Sciatic nerve (tissue), 2 donors: ENCODE data around the gene NETO2. TPM values are rescaled to one million over a fixed set of nuclear protein-coding genes. Genes with fewer than 3 reads are reported as not detected.
"Not testable (repeated sequence)": the region's sequence is repeated elsewhere in the genome, so short reads cannot be mapped to it uniquely, and the experiment has no call there.

Experiments used
- ATAC-seq: fragments of 200-7000 bp; cut with Tn5 transposase; one replicate; pipeline ENCODE4 v1.9.1; 2020; ENCODE audit warnings: mild to moderate bottlenecking, moderate library complexity
- DNase-seq: peaks from one replicate; pipeline ENCODE4 v3.0.0-alpha.2; 2020; ENCODE audit warnings: low spot score
- intact Hi-C: fragments of 100-400 bp; cut with DNase I; formaldehyde crosslinking; loops from one replicate; pipeline ENCODE4 v1.14.2; 2022
- total RNA-seq: library from RNA; stranded (reverse); fragmentation: NEBNext Ultra II Directional; extraction: Animal tissue kit (Norgen Biotek cat#: 25700); gene quantifications from one replicate; pipeline ENCODE4 v1.2.1, GENCODE V29; 2021
- donor health status: DM: no; HTN: no; CAD: no.
- donor health status: DM: no; HTN: no; CAD: no.

Gene NETO2
- total RNA-seq, 1 donor from 2014 or later = 1.9 TPM

DNA sequence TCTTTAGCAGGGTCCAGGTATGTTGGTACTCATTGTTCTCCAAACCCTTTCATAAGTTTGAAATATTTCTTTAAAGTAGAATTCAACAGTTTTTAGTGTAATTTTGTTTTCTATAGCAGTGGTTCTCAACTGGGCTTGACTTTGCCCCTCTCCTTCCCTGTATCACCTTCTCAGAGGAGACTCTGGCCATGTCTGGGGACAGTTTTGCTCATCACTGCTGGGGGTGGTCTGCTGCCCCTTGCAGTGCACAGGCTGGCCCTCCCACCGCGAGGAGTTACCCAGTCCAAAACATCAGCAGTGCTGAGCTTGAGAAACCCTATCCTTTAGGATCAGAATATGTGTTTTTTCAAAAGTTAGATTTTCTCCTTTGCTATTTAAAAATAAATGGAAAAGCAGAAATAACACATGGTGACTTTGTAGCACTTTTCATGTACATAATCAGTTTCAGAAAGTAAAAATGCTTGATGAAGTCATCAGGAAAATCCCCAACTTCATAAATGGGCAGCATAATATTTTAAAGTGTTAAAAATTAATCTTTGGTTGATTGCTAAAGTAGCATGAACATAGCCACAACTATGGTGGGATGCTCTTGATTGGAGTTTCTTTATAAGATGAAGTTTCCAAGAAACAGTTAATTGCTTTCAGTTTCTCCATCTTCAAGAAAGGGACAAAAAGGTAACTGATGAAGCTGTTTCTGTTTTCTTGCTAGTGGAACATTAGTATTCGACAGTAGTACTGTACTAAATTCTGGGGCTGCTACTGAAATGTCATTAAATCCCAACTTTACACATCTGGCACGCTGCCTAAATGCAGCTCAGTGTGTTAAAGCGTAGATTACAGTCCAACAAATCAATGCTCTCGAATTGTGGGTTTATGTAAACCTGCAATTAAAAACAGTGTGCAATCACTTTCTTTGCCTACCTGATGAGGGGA is 70.3 kb downstream of the NETO2 start:
- intact Hi-C loops = no loop called here
- DNase-seq = peak; percentile 14
- ATAC-seq = no peak

DNA sequence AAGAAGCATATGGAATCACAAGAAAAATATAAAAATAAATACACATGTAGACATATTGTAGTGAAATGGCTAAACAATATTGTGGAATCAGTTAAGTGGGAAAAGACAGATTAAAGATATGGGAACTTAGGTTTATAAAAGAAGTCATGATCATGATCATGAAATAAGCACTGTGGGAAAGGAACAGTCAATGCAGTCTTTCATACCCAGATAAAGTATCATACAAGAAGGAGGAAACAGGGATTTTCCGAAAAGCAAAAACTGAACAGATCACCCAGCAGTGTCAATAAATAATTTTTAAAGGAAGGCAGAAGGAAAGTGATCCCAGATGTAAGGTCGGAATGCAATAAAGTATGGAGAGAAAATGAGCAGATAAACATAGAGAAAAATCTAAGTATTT is 71.6 kb downstream of the NETO2 start:
- intact Hi-C loops = no loop called here
- no peak for DNase-seq
- no peak for ATAC-seq

DNA sequence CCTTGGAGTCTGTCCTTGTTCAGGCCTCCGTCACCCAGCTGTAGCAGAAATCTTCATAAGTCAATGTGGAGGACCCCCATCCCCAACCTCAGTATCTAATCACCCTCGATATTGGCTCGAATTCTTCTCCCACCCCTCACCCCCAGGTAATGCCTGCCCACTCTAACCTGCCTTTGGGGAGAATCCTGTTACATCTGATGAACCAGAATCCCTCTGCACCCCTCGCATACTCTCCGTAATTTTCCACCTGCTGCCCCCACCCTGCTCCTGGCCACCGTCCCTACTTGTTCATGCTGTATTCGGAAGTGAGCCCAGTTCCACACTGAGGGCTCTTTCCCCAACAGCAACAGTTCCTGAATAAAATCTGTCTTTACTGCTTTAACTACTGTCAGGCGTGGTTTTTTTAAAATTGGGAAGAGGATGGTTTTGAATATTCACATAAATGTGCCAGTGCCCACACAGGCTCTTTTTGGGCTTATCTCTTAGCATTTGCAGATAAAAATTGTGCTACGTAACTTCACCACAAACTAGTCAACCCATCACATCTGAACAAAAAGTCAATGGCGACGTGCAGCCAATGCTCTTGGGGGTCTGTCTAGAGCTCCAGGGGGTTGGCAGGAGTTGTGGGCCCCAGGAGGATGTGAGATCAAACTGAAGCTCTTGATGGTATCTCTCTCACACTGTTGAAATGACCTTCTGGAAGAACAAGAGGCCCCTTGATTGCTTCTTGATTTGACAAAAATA is 73.7 kb downstream of the NETO2 start:
- ATAC-seq = no peak
- intact Hi-C loops = no loop called here
- DNase-seq = peak; percentile 26

DNA sequence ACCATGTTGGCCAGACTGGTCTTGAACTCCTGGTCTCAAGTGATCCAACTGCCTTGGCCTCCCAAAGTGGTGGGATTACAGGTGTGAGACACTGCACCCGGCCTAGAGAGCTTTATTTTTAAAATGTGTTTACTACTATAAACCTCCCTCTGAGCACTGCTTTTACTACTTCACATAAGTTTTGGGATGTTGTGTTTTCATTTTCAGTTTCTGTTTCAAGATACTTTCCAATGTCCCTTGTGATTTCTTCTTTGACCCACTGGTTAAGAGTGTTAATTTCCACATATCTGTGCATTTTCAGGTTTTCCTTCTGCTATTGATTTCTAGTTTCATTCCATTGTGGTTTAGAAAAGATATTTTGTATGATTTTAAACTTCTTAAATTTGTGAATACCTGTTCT is 74.4 kb downstream of the NETO2 start:
- DNase-seq (no peak), ATAC-seq (no peak)
- intact Hi-C loops = no loop called here

DNA sequence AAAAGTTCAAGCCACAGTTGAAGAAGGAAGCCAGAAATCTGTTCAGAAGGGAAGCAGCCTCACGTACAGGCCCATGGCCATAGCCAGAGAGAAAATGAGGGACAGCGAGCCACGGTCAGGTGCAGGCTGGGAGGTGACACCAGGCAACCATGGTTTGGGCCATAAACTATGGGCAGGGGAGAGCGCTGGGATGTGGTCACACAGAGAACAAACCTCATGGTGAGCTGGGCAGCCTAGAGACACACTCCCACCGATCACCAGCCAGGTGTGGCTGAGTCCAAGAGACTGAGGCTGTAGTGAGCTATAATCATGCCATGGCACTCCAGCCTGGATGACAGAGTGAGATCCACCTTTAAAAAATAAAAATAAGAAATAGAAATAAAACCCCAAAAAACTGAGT is 76.5 kb downstream of the NETO2 start:
- intact Hi-C loops = no loop called here
- DNase-seq = peak; percentile 27
- ATAC-seq = no peak

DNA sequence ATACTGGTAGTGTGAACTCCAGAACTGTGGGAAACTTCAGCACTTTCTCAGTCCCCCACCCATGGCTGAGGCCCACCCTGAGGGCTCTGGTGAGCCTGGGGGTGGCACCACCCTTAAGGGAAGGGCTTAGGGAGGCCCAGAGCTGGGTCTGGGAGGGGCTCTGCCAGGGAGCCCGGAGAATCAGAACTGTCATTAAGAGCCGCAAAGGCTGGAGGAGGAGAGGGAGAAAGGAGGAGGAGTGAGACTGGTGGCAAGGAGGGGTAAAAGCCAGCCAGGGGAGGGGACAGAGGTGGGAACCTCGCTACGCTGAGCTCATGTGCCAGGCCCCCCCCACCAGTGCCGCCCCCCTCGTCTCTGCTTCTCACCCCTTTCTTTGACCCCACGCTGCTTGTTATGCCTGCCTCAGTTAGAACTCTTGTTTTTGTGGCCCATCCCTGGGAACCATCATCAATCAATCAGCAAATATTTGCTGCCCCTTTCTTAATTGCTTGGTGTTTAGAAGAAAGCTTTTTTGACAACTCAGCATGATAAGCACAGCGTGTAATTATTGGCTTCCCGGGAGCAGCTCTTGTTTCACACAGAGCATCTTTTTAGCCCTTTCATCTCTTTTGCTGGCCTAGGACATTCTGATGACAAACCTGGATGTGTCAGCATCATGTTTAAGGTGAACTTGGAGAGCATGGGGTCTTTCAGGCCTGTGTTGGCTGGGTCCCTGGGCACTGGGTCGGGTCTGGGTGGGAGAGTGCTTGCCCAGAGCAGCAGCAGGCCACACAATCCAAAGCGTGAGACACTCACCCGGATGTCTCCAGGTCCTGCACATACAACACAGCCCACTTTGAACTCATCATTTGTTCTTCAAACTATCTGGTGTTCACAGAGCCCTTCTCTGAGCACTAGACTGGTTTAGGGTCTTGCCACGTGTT is 77.7 kb downstream of the NETO2 start:
- no peak for ATAC-seq
- peak; percentile 23 for DNase-seq
- intact Hi-C loops = no loop called here

DNA sequence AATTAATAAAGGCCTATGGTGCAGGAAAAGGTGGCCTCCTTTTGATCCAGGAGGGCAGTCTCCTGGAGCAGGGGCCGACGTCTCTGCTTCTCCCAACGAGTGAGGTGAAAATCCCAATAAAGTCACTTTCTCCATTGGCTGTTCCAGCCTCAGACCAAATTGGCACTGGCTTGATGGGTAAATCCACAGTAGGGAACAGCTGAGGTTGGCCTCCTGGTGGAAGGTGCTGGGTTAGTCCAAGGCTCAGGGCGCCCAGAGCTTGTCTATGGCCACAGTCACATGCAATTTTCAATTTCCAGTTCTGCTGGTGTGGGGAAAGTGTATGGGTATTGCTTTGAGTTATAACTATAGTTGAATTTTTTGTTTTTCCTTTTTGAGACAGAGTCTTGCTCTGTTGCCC is 79.0 kb downstream of the NETO2 start:
- intact Hi-C loops = no loop called here
- no peak for ATAC-seq
- DNase-seq = peak; percentile 25

DNA sequence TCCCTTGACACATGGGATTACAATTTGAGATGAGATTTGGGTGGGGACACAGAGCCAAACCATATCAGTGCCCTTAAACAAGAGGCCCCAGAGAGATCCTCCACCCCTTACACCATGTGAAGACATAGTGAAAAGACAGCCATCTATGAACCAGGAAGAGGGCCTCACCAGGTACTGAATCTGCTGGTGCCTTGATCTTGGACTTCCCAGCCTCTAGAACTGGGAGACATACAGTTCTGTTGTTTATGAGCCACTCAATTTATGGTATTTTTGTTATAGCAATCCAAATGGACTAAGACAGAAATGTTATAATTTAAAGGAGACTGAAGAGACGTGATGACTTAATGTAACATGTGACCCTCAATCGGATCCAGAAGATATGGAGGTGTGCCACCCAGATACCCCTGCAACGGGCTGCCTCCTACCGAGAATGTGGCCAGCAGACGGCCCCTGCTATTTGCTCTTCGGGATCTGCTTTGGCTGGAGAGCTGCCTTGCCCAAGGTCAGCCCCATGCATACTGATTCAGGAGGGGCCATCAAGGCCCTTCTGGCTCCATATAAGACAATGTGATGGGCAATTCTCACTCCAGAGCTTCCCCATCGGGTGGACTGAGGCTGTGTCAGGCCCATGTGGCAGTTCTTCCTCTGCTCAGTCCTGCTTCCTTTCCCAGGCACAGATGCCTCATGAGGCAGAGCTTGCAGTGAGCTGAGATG is 80.6 kb downstream of the NETO2 start:
- intact Hi-C loops = no loop called here
- ATAC-seq = no peak
- peak; percentile 8 for DNase-seq

DNA sequence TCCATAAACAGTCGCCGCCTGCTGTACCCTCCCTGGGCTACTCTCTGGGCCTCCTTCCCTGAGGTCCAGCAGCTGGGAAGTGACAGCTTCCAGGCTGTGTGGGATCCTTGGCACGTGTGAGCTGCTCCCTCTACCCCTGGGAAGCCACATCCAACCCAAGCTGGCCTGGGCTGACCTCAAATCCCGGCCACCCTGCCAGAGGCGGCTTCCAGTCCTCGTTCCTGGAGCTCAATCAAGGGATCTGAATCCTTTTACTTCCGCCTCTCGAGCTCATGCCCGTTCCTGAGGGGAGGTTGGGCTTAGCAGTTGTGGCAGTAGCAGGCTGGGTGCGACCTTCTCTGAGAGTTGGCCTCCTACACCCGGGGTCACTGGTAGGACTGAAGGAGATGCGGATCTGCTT is 82.5 kb downstream of the NETO2 start:
- peak; percentile 19 for DNase-seq
- intact Hi-C loops = no loop called here
- ATAC-seq = no peak

DNA sequence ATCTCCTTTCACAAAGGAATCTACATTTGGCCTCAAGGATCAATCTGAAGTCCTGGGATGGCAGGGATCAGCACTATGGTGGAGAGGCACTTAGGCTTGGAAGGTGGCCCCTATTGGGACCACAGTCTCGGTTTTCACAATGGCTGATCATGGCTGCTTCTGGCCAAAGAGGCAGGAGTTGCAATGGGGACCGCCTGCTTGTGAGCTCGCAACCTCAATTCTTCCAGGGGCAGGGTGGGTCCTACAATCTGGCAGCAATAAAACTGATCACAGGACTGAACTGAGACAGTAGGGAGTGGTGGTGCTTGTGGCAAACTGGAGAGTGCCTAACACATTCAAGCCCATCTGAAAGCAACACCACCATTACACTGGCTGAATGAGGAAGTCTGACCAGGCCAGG is 83.1 kb downstream of the NETO2 start:
- peak; percentile 3 for DNase-seq
- no peak for ATAC-seq
- intact Hi-C loops = no loop called here

DNA sequence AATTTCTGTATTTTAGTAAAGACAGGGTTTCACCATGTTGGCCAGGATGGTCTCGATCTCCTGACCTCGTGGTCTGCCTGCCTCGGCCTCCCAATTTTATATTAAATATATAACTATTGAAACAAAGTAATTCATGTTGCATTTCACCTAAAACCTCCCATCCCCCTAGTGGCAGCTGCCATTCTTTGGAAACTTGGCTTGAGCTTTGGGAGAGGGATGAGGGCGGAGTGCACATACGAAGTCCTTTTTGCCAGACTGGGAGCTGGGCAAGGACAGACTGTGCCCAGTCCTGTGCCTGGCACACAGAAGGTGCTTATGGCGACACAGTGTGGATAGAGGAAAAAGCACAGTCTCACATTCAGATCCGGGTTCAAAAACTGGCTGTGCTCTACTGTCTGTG is 83.8 kb downstream of the NETO2 start:
- ATAC-seq (no peak), DNase-seq (peak; percentile 19)
- intact Hi-C loops = no loop called here

DNA sequence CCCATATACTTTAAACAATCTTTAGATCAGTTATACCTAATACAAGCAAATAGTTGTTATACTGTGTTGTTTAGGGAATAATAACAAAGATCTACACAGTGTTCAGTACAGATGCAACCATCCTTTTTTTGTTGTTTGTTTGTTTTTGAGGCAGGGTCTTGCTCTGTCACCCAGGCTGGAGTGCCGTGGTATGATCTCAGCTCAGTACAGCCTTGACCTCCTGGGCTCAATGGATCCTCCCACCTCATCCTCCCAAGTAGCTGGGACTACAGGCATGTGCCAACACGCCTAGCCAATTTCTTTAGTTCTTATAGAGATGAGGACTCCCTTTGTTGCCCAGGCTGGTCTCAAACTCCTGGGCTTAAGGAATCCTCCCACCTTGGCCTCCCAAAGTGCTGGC is 84.6 kb downstream of the NETO2 start:
- intact Hi-C loops = not testable (repeated sequence)

DNA sequence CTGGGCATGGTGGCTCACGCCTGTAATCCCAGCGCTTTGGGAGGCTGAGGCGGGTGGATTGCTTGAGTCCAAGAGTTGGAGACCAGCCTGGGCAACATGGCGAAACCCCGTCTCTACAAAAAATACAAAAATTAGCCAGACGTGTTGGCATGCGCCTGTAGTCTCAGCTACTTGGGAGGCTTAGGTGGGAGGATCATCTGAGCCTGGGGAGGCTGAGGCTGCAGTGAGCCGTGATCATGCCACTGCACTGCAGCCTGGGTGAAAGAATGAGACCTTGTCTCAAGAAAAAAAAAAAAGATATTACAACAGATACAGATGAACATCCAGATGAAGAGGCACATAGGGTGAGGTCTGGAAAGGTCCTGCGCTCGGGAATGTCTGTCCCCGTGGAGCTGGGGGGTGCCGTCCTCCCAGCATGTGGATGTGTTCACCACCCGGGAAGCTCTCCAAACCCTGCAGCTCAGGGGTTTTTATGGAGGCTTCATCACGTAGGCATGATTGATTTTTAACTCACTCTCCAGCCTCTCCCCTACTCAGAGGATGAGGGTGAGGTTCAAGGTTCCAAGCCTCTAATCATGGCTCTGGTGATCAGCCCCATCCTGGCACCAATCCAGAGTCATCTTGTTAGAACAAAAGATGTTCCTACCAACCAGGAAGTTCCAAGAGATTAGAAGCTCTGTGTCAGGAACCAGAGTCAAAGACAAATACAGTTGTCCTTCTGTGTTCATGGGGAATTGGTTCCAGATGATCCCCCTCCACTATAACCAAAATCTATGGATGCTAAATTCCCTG is 85.3 kb downstream of the NETO2 start:
- peak; percentile 21 for DNase-seq
- intact Hi-C loops = no loop called here
- no peak for ATAC-seq

More for the DNA sequence above, 84.6 kb downstream of the NETO2 start:
- peak; percentile 10 for DNase-seq
- ATAC-seq = not testable (repeated sequence)

DNA sequence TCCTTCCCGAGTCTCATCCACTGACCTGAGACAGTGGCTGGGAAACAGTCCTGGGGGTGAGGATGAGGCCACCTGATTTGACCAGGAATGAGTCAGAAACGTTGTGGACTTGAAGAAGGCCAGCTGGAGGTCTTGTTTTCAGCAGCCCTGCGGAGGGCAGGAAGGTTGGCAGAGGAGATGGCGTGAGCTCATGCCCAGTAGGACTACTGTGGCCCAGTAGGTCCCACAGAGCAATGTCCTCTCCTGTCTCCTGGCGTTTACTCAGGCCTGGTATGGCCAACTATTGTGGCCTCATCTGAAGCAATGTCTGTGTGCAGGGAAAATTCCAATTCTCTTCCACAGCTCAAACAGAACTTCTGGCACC is 86.1 kb downstream of the NETO2 start:
- DNase-seq = peak; percentile 31
- no peak for ATAC-seq
- intact Hi-C loops = no loop called here

DNA sequence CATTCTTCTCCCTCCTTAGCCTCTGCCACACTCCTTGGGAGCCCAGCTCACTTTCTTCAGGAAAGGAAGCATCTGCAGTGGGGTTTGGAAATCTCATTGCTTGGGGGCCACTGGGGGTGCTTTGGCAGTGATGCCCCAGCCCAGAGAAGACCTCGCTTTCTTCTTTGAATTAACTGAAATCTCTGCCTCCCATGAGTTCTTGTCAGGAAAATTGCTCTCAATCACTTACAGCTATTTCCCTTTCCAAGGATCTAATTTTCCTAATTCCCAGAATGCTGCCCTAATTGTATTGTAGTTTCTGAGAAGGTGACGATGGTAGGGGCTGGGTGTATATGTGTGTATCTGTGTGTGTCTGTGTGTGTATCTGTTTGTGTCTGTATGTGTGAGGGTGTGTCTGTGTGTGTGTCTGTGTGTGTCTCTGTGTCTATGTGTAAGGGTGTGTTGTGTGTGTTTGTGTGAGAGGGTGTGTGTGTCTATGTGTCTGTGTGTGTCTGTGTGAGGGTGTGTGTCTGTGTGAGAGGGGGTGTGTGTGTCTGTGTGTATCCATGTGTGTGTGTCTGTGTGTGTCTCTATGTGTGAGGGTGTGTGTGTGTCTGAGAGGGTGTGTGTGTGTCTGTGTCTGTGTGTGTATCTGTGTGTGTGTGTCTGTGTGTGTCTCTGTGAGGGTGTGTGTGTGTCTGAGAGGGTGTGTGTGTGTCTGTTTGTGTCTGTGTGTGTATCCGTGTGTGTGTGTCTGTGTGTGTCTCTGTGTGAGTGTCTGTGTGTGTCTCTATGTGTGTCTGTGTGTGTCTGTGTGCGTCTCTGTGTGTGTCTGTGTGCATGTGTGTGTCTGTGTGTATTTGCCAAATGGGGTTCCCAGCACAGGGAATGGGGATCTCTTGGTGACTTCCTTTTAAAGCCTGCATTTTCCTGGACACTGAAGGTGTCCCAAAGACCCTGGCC is 86.8 kb downstream of the NETO2 start:
- intact Hi-C loops = no loop called here
- DNase-seq = peak; percentile 0
- no peak for ATAC-seq

DNA sequence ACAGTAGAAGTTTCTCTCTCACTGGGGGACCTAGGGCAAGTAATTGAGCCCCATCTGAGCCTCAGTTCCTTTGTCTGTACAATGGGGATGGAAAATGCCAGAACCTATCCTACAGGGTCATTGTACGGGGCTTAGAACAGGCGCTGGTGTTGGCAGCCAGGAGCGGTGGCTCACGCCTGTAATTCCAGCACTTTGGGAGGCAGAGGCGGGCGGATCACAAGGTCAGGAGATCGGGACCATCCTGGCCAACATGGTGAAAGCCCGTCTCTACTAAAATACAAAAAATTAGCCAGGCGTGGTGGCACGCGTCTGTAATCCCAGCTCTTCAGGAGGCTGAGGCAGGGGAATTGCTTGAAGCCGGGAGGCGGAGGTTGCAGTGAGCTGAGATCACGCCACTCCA is 87.7 kb downstream of the NETO2 start:
- ATAC-seq, intact Hi-C loops, DNase-seq: not testable (repeated sequence)
